Neural cell (in vitro differentiated cells): Measurements from ENCODE around the gene HRC. TPM values are rescaled to one million over a fixed set of nuclear protein-coding genes. Genes with fewer than 3 reads are reported as not detected.

Experiments
- H2AFZ ChIP-seq: fragments of 200-600, 300-800 bp; sonication (generic), shearing (Covaris generic); 2 replicates; pipeline ENCODE4 v1.6.0; 2014; ENCODE audit warnings: low read depth, mild to moderate bottlenecking, antibody characterized with exemption, low read length, moderate library complexity
- H3F3A ChIP-seq: fragments of 200-600 bp; shearing (Covaris generic); 2 replicates; pipeline ENCODE4 v1.6.1; 2016; ENCODE audit warnings: mild to moderate bottlenecking, moderate library complexity, mixed read lengths, antibody characterized with exemption, low read length; ENCODE audit not compliant: insufficient read depth, poor library complexity, severe bottlenecking
- H3K27ac ChIP-seq: fragments of 200-600, 300-800 bp; sonication (generic), shearing (Covaris generic); 2 replicates; pipeline ENCODE4 v1.5.1; 2014; ENCODE audit warnings: mild to moderate bottlenecking, low read length, moderate library complexity
- H3K27me3 ChIP-seq: fragments of 300-800, 200-600 bp; sonication (generic), shearing (Covaris generic); 2 replicates; pipeline ENCODE4 v1.6.0; 2014; ENCODE audit warnings: mild to moderate bottlenecking, low read depth, low read length, moderate library complexity; ENCODE audit not compliant: insufficient read depth
- H3K36me3 ChIP-seq: fragments of 300-800, 200-600 bp; sonication (generic), shearing (Covaris generic); 2 replicates; pipeline ENCODE4 v1.5.1; 2014; ENCODE audit warnings: mild to moderate bottlenecking, antibody characterized with exemption, low read length, moderate library complexity; ENCODE audit not compliant: insufficient read depth
- H3K4me2 ChIP-seq: fragments of 300-800, 200-600 bp; sonication (generic), shearing (Covaris generic); 2 replicates; pipeline ENCODE4 v1.6.0; 2014; ENCODE audit warnings: mild to moderate bottlenecking, low read length
- H3K4me3 ChIP-seq: fragments of 300-800, 200-600 bp; sonication (generic), shearing (Covaris generic); 2 replicates; pipeline ENCODE4 v1.5.1; 2014; ENCODE audit warnings: mild to moderate bottlenecking, low read length, moderate library complexity
- H3K79me2 ChIP-seq: fragments of 200-600 bp; shearing (Covaris generic); replicated peaks from 2 replicates; pipeline ENCODE4 v1.6.0; 2014; ENCODE audit warnings: mild to moderate bottlenecking, low read length, moderate library complexity; ENCODE audit not compliant: insufficient read depth
- H3K9ac ChIP-seq: fragments of 300-800, 200-600 bp; sonication (generic), shearing (Covaris generic); 2 replicates; pipeline ENCODE4 v1.6.1; 2016; ENCODE audit warnings: mild to moderate bottlenecking, low read length, mixed read lengths
- H3K9me2 ChIP-seq: fragments of 200-600 bp; shearing (Covaris generic); 2 replicates; pipeline ENCODE4 v1.6.1; 2016; ENCODE audit warnings: mild to moderate bottlenecking, low read length, mixed read lengths; ENCODE audit not compliant: insufficient read depth
- H3K9me3 ChIP-seq: fragments of 200-600, 300-800 bp; sonication (generic), shearing (Covaris generic); 2 replicates; pipeline ENCODE4 v1.6.1; 2016; ENCODE audit warnings: mild to moderate bottlenecking, mixed run types, low read length, moderate library complexity, mixed read lengths
- H4K20me1 ChIP-seq: fragments of 200-600 bp; shearing (Covaris generic); 2 replicates; pipeline ENCODE4 v1.6.1; 2016; ENCODE audit warnings: mild to moderate bottlenecking, mixed run types; ENCODE audit not compliant: insufficient read depth
- CTCF ChIP-seq: fragments of 450-650 bp; IDR thresholded peaks from 2 replicates; pipeline ENCODE4 v1.5.1; 2014; ENCODE audit warnings: antibody characterized with exemption, mild to moderate bottlenecking, moderate library complexity; ENCODE audit not compliant: poor library complexity, severe bottlenecking
- EP300 ChIP-seq: fragments of 450-650 bp; conservative IDR thresholded peaks from 2 replicates; pipeline ENCODE4 v1.6.1; 2014; ENCODE audit warnings: antibody characterized with exemption, mild to moderate bottlenecking, moderate library complexity; ENCODE audit not compliant: poor library complexity, severe bottlenecking
- EZH2 ChIP-seq: fragments of 200-600, 300-800 bp; shearing (Covaris generic), sonication (generic); IDR thresholded peaks from 2 replicates; pipeline ENCODE4 v1.6.1; 2014; ENCODE audit warnings: antibody characterized with exemption, low read length, borderline replicate concordance, mild to moderate bottlenecking; ENCODE audit not compliant: insufficient read depth, poor library complexity, severe bottlenecking
- MXI1 ChIP-seq: fragments of 450-650 bp; conservative IDR thresholded peaks from 2 replicates; pipeline ENCODE4 v1.6.1; 2014; ENCODE audit warnings: antibody characterized with exemption, mild to moderate bottlenecking; ENCODE audit not compliant: poor library complexity, severe bottlenecking
- POLR2AphosphoS5 ChIP-seq: IDR thresholded peaks from 2 replicates; pipeline ENCODE4 v1.6.1; 2012
- RAD21 ChIP-seq: fragments of 450-650 bp; conservative IDR thresholded peaks from 2 replicates; pipeline ENCODE4 v1.6.1; 2014; ENCODE audit warnings: antibody characterized with exemption, mild to moderate bottlenecking, moderate library complexity
- REST ChIP-seq: IDR thresholded peaks from 2 replicates; pipeline ENCODE4 v1.6.1; 2012; ENCODE audit warnings: borderline replicate concordance
- SMC3 ChIP-seq: fragments of 450-650 bp; conservative IDR thresholded peaks from 2 replicates; pipeline ENCODE4 v1.6.1; 2014; ENCODE audit warnings: antibody characterized with exemption, mild to moderate bottlenecking, moderate library complexity; ENCODE audit not compliant: poor library complexity
- TAF1 ChIP-seq: IDR thresholded peaks from 2 replicates; pipeline ENCODE4 v1.6.1; 2012; ENCODE audit warnings: low read depth
- polyA plus RNA-seq: library from polyadenylated mRNA; depleted of rRNA; stranded (reverse); fragments of >200 nt; gene quantifications from 2 replicates; pipeline ENCODE4 v1.2.3, GENCODE V29; 2014

The HRC gene
- polyA plus RNA-seq, 1 donor from 2014 or later: not detected

GRCh38 chr19:49102303-49102702 lies 52.9 kb downstream of the HRC start:
- Histone ChIP-seq H3K4me3 (no peak overlapping the region), H3K36me3 (no peaks in the 10 kb centered on the region), H3F3A (no peaks in the 10 kb centered on the region), H3K27me3 (no peaks in the 10 kb centered on the region), H4K20me1 (peaks cover 3% of the 10 kb centered on the region), H3K79me2 (no peaks in the 10 kb centered on the region), H3K9me2 (no peaks in the 10 kb centered on the region), H3K9me3 (no peaks in the 10 kb centered on the region), H3K27ac (no peak overlapping the region), H2AFZ (no peak overlapping the region), H3K4me2 (no peak overlapping the region), H3K9ac (no peak overlapping the region)
- TF ChIP-seq TAF1 (no peak), CTCF (no peak), REST (no peak), RAD21 (no peak), POLR2AphosphoS5 (no peak), EZH2 (no peak), SMC3 (no peak), EP300 (no peak), MXI1 (no peak)

Other genes starting within 250 kb of the HRC start
- gene DHDH, start 221.7 kb downstream of the HRC start, polyA plus RNA-seq: 1.4 and 4.8 TPM in 2 replicates
- gene BAX, start 200.5 kb downstream of the HRC start, polyA plus RNA-seq: 71.9 and 90.3 TPM in 2 replicates
- gene FTL, start 190.1 kb downstream of the HRC start, polyA plus RNA-seq: 886 and 909 TPM in 2 replicates
- 12.9 and 25.7 TPM in 2 replicates for gene GYS1, start 162.1 kb downstream of the HRC start, polyA plus RNA-seq
- gene RUVBL2, start 161.5 kb downstream of the HRC start, polyA plus RNA-seq: 172 and 184 TPM in 2 replicates
- gene LHB, start 138.3 kb downstream of the HRC start, polyA plus RNA-seq: not detected in 2 replicates
- not detected in 2 replicates for gene CGB3, start 131.1 kb downstream of the HRC start, polyA plus RNA-seq
- gene CGB2, start 123.5 kb downstream of the HRC start, polyA plus RNA-seq: not detected in 2 replicates
- gene CGB1, start 118.5 kb downstream of the HRC start, polyA plus RNA-seq: not detected in 2 replicates
- not detected in 2 replicates for gene CGB5, start 111.5 kb downstream of the HRC start, polyA plus RNA-seq
- not detected in 2 replicates for gene CGB8, start 106.3 kb downstream of the HRC start, polyA plus RNA-seq
- not detected in 2 replicates for gene CGB7, start 97.6 kb downstream of the HRC start, polyA plus RNA-seq
- gene NTF4, start 90.6 kb downstream of the HRC start, polyA plus RNA-seq: not detected in 2 replicates
- not detected in 2 replicates for gene KCNA7, start 82.7 kb downstream of the HRC start, polyA plus RNA-seq
- gene SNRNP70, start 69.9 kb downstream of the HRC start, polyA plus RNA-seq: 721 and 833 TPM in 2 replicates
- gene LIN7B, start 41.0 kb downstream of the HRC start, polyA plus RNA-seq: 88.7 and 99.0 TPM in 2 replicates
- 5.7 and 8.4 TPM in 2 replicates for gene C19orf73, start 36.3 kb downstream of the HRC start, polyA plus RNA-seq
- 73.0 and 80.7 TPM in 2 replicates for gene PPFIA3, start 35.9 kb downstream of the HRC start, polyA plus RNA-seq
- gene TRPM4, start 2.4 kb upstream of the HRC start, polyA plus RNA-seq: 40.0 and 42.5 TPM in 2 replicates
- not detected in 2 replicates for gene SLC6A16, start 169.8 kb upstream of the HRC start, polyA plus RNA-seq
- gene CD37, start 180.0 kb upstream of the HRC start, polyA plus RNA-seq: not detected in 2 replicates
- gene TEAD2, start 207.0 kb upstream of the HRC start, polyA plus RNA-seq: 1.0 and 1.3 TPM in 2 replicates
- gene DKKL1, start 208.5 kb upstream of the HRC start, polyA plus RNA-seq: 2.8 TPM in 1 of 2 replicates, not detected in the other
- gene KASH5, start 232.9 kb upstream of the HRC start, polyA plus RNA-seq: 0.11 TPM in 1 of 2 replicates, not detected in the other